ENCODE data around the gene COPG1.

- TF ChIP-seq POLR2A (IDR thresholded peaks at IDR 0.05): no peak
- TF ChIP-seq CTCF (IDR thresholded peaks at IDR 0.05): no peak
Measured at GRCh38 chr3:129205109-129205832, 44.1 kb upstream of the COPG1 start.
